HEK293 (cell line): ENCODE results near the gene ZNF527.

Experiments
- CTCF ChIP-seq: fragments of 450-650 bp; formaldehyde crosslinking; IDR thresholded peaks from 2 replicates; pipeline ENCODE4 v1.5.1; 2016; ENCODE audit warnings: missing biosample characterization, missing genetic modification characterization
- PRDM2 ChIP-seq: fragments of 450-650 bp; formaldehyde crosslinking; IDR thresholded peaks from 2 replicates; pipeline ENCODE4 v1.5.1; 2016; ENCODE audit warnings: missing biosample characterization, missing genetic modification characterization, borderline replicate concordance
- REPIN1 ChIP-seq: fragments of 450-650 bp; formaldehyde crosslinking; IDR thresholded peaks from 2 replicates; pipeline ENCODE4 v1.5.1; 2017; ENCODE audit warnings: missing biosample characterization, missing genetic modification characterization, low read depth
- ZNF274 ChIP-seq, 2 experiments: fragments of 200-500 bp in 1 of 2; fragments of 450-650 bp in 1 of 2; sonication (Bioruptor generic) in 1 of 2; formaldehyde crosslinking in 1 of 2; IDR thresholded peaks; 2 replicates each; pipeline versions ENCODE4 v1.5.1 to v1.6.1; 2014 to 2016; ENCODE audit warnings: borderline replicate concordance in 1 of 2, inconsistent platforms in 1 of 2, low read length in 1 of 2, missing biosample characterization in 1 of 2, missing genetic modification characterization in 1 of 2

- TF ChIP-seq CTCF (tag by site-specific recombination) (no peak), REPIN1 (no peak), PRDM2 (tag by site-specific recombination) (no peak), ZNF274 (IDR thresholded peaks at IDR 0.05; ENCODE audit: low read length) (no peak), ZNF274 (tag by site-specific recombination; IDR thresholded peaks at IDR 0.05; ENCODE audit: borderline replicate concordance) (no peak)
Observed at GRCh38 chr19:37348060-37348459, 22.8 kb upstream of the ZNF527 start.
